ENCODE results near the gene SYCE3. TPM values are rescaled to one million over a fixed set of nuclear protein-coding genes. Genes with fewer than 3 reads are reported as not detected.
"Not testable (repeated sequence)": the region's sequence is repeated elsewhere in the genome, so short reads cannot be mapped to it uniquely, and the experiment has no call there.

Gene SYCE3
- total and polyA plus RNA-seq, 2 donors (not counting 3 experiments of a cell fraction or from before 2014, with no cell fraction given) = not detected

DNA sequence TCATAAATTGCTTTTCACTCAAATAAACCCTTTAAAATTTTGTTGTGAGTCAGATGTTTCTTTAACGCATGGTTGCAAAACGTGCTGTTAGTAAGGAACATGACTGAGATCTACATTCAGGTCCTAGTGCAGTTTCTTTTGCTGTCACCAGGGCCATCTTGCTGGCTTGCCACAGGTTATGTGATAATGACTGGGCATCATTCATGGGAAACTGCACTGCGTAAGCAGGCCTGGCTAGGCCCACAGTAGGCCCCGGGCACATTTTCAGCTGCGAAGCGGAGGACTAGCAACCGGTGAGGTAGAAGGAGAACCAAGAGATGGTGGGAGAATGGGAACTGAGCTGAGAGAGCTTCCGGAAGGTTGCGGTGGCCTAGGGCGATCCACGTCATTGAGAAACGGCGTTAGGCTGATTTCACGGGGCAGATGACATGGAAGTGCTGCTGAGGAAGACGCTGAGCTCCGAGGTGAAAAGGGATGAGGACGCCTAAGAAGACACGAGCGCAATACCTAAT is 20.2 kb downstream of the SYCE3 start:
- H3K27ac ChIP-seq (ENCODE audit: insufficient read depth, low read depth, low read length) = no peak overlapping the region
- H3K27me3 ChIP-seq (ENCODE audit: control insufficient read depth in 2 of 2, insufficient read depth in 2 of 2, low read length in 2 of 2) = peaks cover 9 to 19% of the 10 kb centered on the region in 2 experiments
- intact Hi-C loops (cut with micrococcal nuclease) = no loop called here
- no peaks in the 10 kb centered on the region for H3K36me3 ChIP-seq (ENCODE audit: control insufficient read depth in 2 of 2, extremely low read depth in 1 of 2, insufficient read depth in 2 of 2, low read length in 2 of 2)
- no peaks in the 10 kb centered on the region for H3K9me1 ChIP-seq (replicated peaks; ENCODE audit: control insufficient read depth, extremely low read depth, insufficient read depth, low read length)
- no peak overlapping the region for H3K4me3 ChIP-seq (replicated peaks in 1 of 3; ENCODE audit: insufficient read depth in 1 of 3, low read depth in 1 of 3, low read length in 3 of 3)
- H3K4me1 ChIP-seq (ENCODE audit: control insufficient read depth, extremely low read depth, insufficient read depth, low read length) = no peaks in the 10 kb centered on the region
- FAIRE-seq (no peak), DNase-seq (ENCODE audit: low read depth, low spot score) (no peak)
- no TSS peak for BruUV-seq (replicated peaks)
- CTCF ChIA-PET = no interaction called here
- no peaks in the 10 kb centered on the region for H4K20me1 ChIP-seq (replicated peaks; ENCODE audit: control insufficient read depth, extremely low read depth, insufficient read depth, low read length)
- no peak overlapping the region for H3K9ac ChIP-seq (replicated peaks; ENCODE audit: extremely low read depth, insufficient read depth, low read length)
- no peak overlapping the region for H2AFZ ChIP-seq (ENCODE audit: low read depth, low read length)
- H3K79me2 ChIP-seq (ENCODE audit: control insufficient read depth, insufficient read depth, low read length) = no peaks in the 10 kb centered on the region
- TF ChIP-seq, protein P1, sequence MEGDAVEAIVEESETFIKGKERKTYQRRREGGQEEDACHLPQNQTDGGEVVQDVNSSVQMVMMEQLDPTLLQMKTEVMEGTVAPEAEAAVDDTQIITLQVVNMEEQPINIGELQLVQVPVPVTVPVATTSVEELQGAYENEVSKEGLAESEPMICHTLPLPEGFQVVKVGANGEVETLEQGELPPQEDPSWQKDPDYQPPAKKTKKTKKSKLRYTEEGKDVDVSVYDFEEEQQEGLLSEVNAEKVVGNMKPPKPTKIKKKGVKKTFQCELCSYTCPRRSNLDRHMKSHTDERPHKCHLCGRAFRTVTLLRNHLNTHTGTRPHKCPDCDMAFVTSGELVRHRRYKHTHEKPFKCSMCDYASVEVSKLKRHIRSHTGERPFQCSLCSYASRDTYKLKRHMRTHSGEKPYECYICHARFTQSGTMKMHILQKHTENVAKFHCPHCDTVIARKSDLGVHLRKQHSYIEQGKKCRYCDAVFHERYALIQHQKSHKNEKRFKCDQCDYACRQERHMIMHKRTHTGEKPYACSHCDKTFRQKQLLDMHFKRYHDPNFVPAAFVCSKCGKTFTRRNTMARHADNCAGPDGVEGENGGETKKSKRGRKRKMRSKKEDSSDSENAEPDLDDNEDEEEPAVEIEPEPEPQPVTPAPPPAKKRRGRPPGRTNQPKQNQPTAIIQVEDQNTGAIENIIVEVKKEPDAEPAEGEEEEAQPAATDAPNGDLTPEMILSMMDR (IDR thresholded peaks at IDR 0.05; ENCODE audit: extremely low read depth in 1 of 2, insufficient read depth in 1 of 2, low read depth in 1 of 2, low read length in 2 of 2) = no peak
- TF ChIP-seq EZH2 (IDR thresholded peaks at IDR 0.05; ENCODE audit: borderline replicate concordance, low read depth, low read length, severe bottlenecking) (no peak), FOS (IDR thresholded peaks at IDR 0.05; ENCODE audit: borderline replicate concordance, insufficient read depth, low read length) (no peak), MYC (IDR thresholded peaks at IDR 0.05; ENCODE audit: low read depth, low read length) (no peak), POLR2AphosphoS5 (IDR thresholded peaks at IDR 0.05; ENCODE audit: insufficient read depth, low read depth, low read length) (no peak), JUN (IDR thresholded peaks at IDR 0.05; ENCODE audit: borderline replicate concordance, insufficient read depth, insufficient read length, low read depth) (no peak), GATA2 (IDR thresholded peaks at IDR 0.05; ENCODE audit: insufficient read depth, insufficient read length, low read depth, low read length) (no peak), POLR2A (IDR thresholded peaks at IDR 0.05; ENCODE audit: low read depth, low read length) (no peak)
- TF ChIP-seq, protein P2, sequence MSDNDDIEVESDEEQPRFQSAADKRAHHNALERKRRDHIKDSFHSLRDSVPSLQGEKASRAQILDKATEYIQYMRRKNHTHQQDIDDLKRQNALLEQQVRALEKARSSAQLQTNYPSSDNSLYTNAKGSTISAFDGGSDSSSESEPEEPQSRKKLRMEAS (IDR thresholded peaks at IDR 0.05; ENCODE audit: insufficient read depth, insufficient read length) = no peak
- dilution Hi-C loops (cut with MboI; ENCODE audit: extremely low pct_ligation_motif_present, low sequenced_read_pairs) = no loop called here
- no peak overlapping the region for H3K4me2 ChIP-seq (ENCODE audit: insufficient read depth, low read length)
- POLR2A ChIA-PET = no interaction called here
- no peaks in the 10 kb centered on the region for H3K9me3 ChIP-seq (replicated peaks; ENCODE audit: control insufficient read depth, insufficient read depth, low read length)

GRCh38 chr22:50541667-50542026 is 21.1 kb downstream of the SYCE3 start:
- BruUV-seq (replicated peaks); H3K27ac ChIP-seq (ENCODE audit: insufficient read depth, low read depth, low read length); H3K4me2 ChIP-seq (ENCODE audit: insufficient read depth, low read length); H4K20me1 ChIP-seq (replicated peaks; ENCODE audit: control insufficient read depth, extremely low read depth, insufficient read depth, low read length); dilution Hi-C loops (cut with MboI; ENCODE audit: extremely low pct_ligation_motif_present, low sequenced_read_pairs); H3K79me2 ChIP-seq (ENCODE audit: control insufficient read depth, insufficient read depth, low read length); POLR2A ChIA-PET; H2AFZ ChIP-seq (ENCODE audit: low read depth, low read length); DNase-seq (ENCODE audit: low read depth, low spot score); H3K4me1 ChIP-seq (ENCODE audit: control insufficient read depth, extremely low read depth, insufficient read depth, low read length); H3K4me3 ChIP-seq (replicated peaks in 1 of 3; ENCODE audit: insufficient read depth in 1 of 3, low read depth in 1 of 3, low read length in 3 of 3); H3K9me3 ChIP-seq (replicated peaks; ENCODE audit: control insufficient read depth, insufficient read depth, low read length); intact Hi-C loops (cut with micrococcal nuclease); H3K9me1 ChIP-seq (replicated peaks; ENCODE audit: control insufficient read depth, extremely low read depth, insufficient read depth, low read length); H3K36me3 ChIP-seq (ENCODE audit: control insufficient read depth in 2 of 2, extremely low read depth in 1 of 2, insufficient read depth in 2 of 2, low read length in 2 of 2); H3K9ac ChIP-seq (replicated peaks; ENCODE audit: extremely low read depth, insufficient read depth, low read length): not testable (repeated sequence)
- peaks cover 7 to 10% of the 10 kb centered on the region in 2 experiments for H3K27me3 ChIP-seq (ENCODE audit: control insufficient read depth in 2 of 2, insufficient read depth in 2 of 2, low read length in 2 of 2)
- peak; percentile 73 for FAIRE-seq
- CTCF ChIA-PET = interaction anchor here (1.4 to 3.2 kb wide), 2 partner anchors 16 to 34 kb away, joined by 4 to 15 read pairs; partner anchors contain the start of gene SCO2
